ENCODE measurements around the gene THSD7A. TPM values are rescaled to one million over a fixed set of nuclear protein-coding genes. Genes with fewer than 3 reads are reported as not detected.

THSD7A gene
- total and polyA plus RNA-seq, 2 of the 4 experiments (the other 2 are of a cell fraction), result 0.02 to 0.18 TPM

GRCh38 chr7:11506417-11506816 lies 325.6 kb downstream of the THSD7A start:
- H3K36me3 ChIP-seq (ENCODE audit: control insufficient read depth, insufficient read depth, low read length), result no peaks in the 10 kb centered on the region
- H3K79me1 ChIP-seq (ENCODE audit: low read depth in 1 of 2, low read length in 2 of 2), result no peaks in the 10 kb centered on the region
- H3K4me2 ChIP-seq (ENCODE audit: low read depth, low read length), result no peak overlapping the region
- no TSS peak for BruUV-seq (replicated peaks)
- no peak overlapping the region for H2BK120ac ChIP-seq (ENCODE audit: low read depth, low read length)
- H2AK9ac ChIP-seq (replicated peaks; ENCODE audit: low read depth, low read length, poor library complexity), result no peak overlapping the region
- no peaks in the 10 kb centered on the region for H4K20me1 ChIP-seq (ENCODE audit: insufficient read depth, low read length)
- H4K5ac ChIP-seq (ENCODE audit: low read depth, low read length), result no peak overlapping the region
- no peak overlapping the region for H2BK5ac ChIP-seq (ENCODE audit: low read depth, low read length, poor library complexity, severe bottlenecking)
- in situ Hi-C loops (cut with MboI; ENCODE audit: low sequenced_read_pairs), result no loop called here
- intact Hi-C loops (cut with micrococcal nuclease), result no loop called here
- no peak for DNase-seq
- no peak overlapping the region for H2AK5ac ChIP-seq (ENCODE audit: low read depth, low read length)
- ChIA-PET POLR2A (ENCODE audit: unreplicated experiment) (no interaction called here), CTCF (no interaction called here)
- H3K4me1 ChIP-seq (ENCODE audit: control insufficient read depth, insufficient read depth, low read length), result no peaks in the 10 kb centered on the region
- no peaks in the 10 kb centered on the region for H3K9me1 ChIP-seq (ENCODE audit: insufficient read depth, low read length)
- H3K27ac ChIP-seq (ENCODE audit: insufficient read depth, low read length), result no peak overlapping the region
- H3K9me3 ChIP-seq (ENCODE audit: control insufficient read depth, insufficient read depth, low read length), result no peaks in the 10 kb centered on the region
- no peak overlapping the region for H3K14ac ChIP-seq (replicated peaks; ENCODE audit: low read depth, low read length)
- no peak overlapping the region for H3K56ac ChIP-seq (ENCODE audit: extremely low read depth, insufficient read depth, low read length)
- H4K91ac ChIP-seq (ENCODE audit: insufficient read depth, low read depth, low read length), result no peak overlapping the region
- no peak overlapping the region for H3K4ac ChIP-seq (ENCODE audit: low read depth, low read length)
- dilution Hi-C loops (cut with HindIII; ENCODE audit: low sequenced_read_pairs, unreplicated experiment), result no loop called here
- H3K23ac ChIP-seq (ENCODE audit: low read depth, low read length), result no peak overlapping the region
- no peaks in the 10 kb centered on the region for H3K27me3 ChIP-seq (ENCODE audit: control insufficient read depth, insufficient read depth, low read length)
- no peak overlapping the region for H2AFZ ChIP-seq (replicated peaks; ENCODE audit: low read length, poor library complexity)
- H2BK15ac ChIP-seq (ENCODE audit: low read depth, low read length), result no peak overlapping the region
- ATAC-seq (ENCODE audit: low read depth), result no peak
- TF ChIP-seq CTCF (conservative IDR thresholded peaks at IDR 0.05; ENCODE audit: low read depth, low read length) (no peak), FOS (IDR thresholded peaks at IDR 0.05; ENCODE audit: low read depth, low read length) (no peak)
- H2BK20ac ChIP-seq (ENCODE audit: low read depth, low read length), result no peak overlapping the region
- no peak overlapping the region for H3K9ac ChIP-seq (ENCODE audit: low read depth, low read length)
- no peak overlapping the region for H3K18ac ChIP-seq (ENCODE audit: low read depth, low read length)
- H4K8ac ChIP-seq (ENCODE audit: low read depth in 2 of 2, low read length in 2 of 2), result no peak overlapping the region
- H3K4me3 ChIP-seq (ENCODE audit: insufficient read depth, low read depth, low read length), result no peak overlapping the region

Measured in IMR-90 (cell line).